K562 (cell line): ENCODE results near the gene TESMIN. TPM values are rescaled to one million over a fixed set of nuclear protein-coding genes. Genes with fewer than 3 reads are reported as not detected.

ENCODE experiments used
- ATAC-seq: fragments of 200-7000 bp; cut with Tn5 transposase; 3 replicates; pipeline ENCODE4 v1.9.1; 2020; ENCODE audit warnings: moderate library complexity
- BruUV-seq: library from RNA; stranded (reverse); fragments of 400-500 nt; replicated peaks from 2 replicates; lab custom pipeline; 2021; lab: Mats Ljungman, UMichigan
- CTCF ChIA-PET: fragments of 300-600 bp; formaldehyde crosslinking; extraction: SDS; loops from one replicate; lab custom pipeline; 2021; ENCODE audit warnings: low intra/inter-chr PET ratio; lab: Yijun Ruan, JAX
- POLR2A ChIA-PET: fragments of 300-600, 350-650 bp; sonication (Branson Sonifier 250); formaldehyde crosslinking; extraction: SDS; loops from one replicate; lab custom pipeline; 2021; ENCODE audit warnings: antibody characterized with exemption, inconsistent platforms; lab: Yijun Ruan, JAX
- DNase-seq, 4 experiments: peaks; one replicate each; pipeline versions ENCODE4 v3.0.0 to v3.0.0-alpha.2; 2011 to 2018; ENCODE audit warnings: low spot score in 3 of 4, mixed read lengths in 3 of 4; ENCODE audit errors: extremely low read depth in 1 of 4
- FAIRE-seq: peaks from 2 replicates; lab custom pipeline; 2011; peaks lifted over from hg19 to GRCh38; lab: Jason Lieb, UNC
- H2AFZ ChIP-seq: 2 replicates; pipeline ENCODE4 v1.6.0; 2011; ENCODE audit warnings: low read depth, low read length, control low read depth, inconsistent platforms
- H3K27ac ChIP-seq: fragments of 200-600 bp; 3 replicates; pipeline ENCODE4 v1.8.0; 2011; ENCODE audit warnings: low read depth, mild to moderate bottlenecking, control low read depth, inconsistent platforms, low read length, moderate library complexity, mixed read lengths; ENCODE audit errors: extremely low read depth
- H3K27me3 ChIP-seq, 2 experiments: fragments of 300-600 bp in 1 of 2; 2 replicates in 1 of 2; 3 replicates in 1 of 2; pipeline versions ENCODE4 v1.6.0 to v1.8.0; 2011; ENCODE audit warnings: inconsistent platforms in 2 of 2, low read length in 2 of 2, mild to moderate bottlenecking in 1 of 2, mixed read lengths in 1 of 2, moderate library complexity in 1 of 2; ENCODE audit not compliant: control insufficient read depth in 2 of 2, insufficient read depth in 2 of 2
- H3K36me3 ChIP-seq: fragments of 300-600 bp; 3 replicates; pipeline ENCODE4 v1.8.0; 2011; ENCODE audit warnings: mild to moderate bottlenecking, low read length, inconsistent platforms; ENCODE audit not compliant: control insufficient read depth, insufficient read depth
- H3K4me1 ChIP-seq, 2 experiments: fragments of 200-600 bp in 1 of 2; replicated peaks in 1 of 2; 2 replicates in 1 of 2; 3 replicates in 1 of 2; pipeline versions ENCODE4 v1.5.1 to v1.8.0; 2011; ENCODE audit warnings: inconsistent platforms in 2 of 2, low read length in 2 of 2, mild to moderate bottlenecking in 1 of 2, mixed read lengths in 1 of 2, moderate library complexity in 1 of 2; ENCODE audit not compliant: control insufficient read depth in 2 of 2, insufficient read depth in 2 of 2
- H3K4me2 ChIP-seq: 2 replicates; pipeline ENCODE4 v1.6.1; 2011; ENCODE audit warnings: low read length, control low read depth, inconsistent platforms, mixed read lengths; ENCODE audit not compliant: insufficient read depth
- H3K4me3 ChIP-seq: fragments of 200-600 bp; sonication (generic), shearing (Covaris generic); 2 replicates; pipeline ENCODE4 v1.5.1; 2016; ENCODE audit warnings: control low read depth, inconsistent platforms
- H3K79me2 ChIP-seq: fragments of 200-600 bp; 3 replicates; pipeline ENCODE4 v1.8.0; 2011; ENCODE audit warnings: low read length, inconsistent platforms; ENCODE audit not compliant: control insufficient read depth, insufficient read depth
- H3K9ac ChIP-seq, 2 experiments: 2 replicates each; pipeline versions ENCODE4 v1.6.0 to v1.6.1; 2011; ENCODE audit warnings: low read depth in 2 of 2, low read length in 2 of 2, control low read depth in 1 of 2, inconsistent platforms in 1 of 2, mild to moderate bottlenecking in 1 of 2, mixed read lengths in 1 of 2; ENCODE audit not compliant: insufficient read depth in 1 of 2
- H3K9me1 ChIP-seq: one replicate; pipeline ENCODE4 v1.6.0; 2011; ENCODE audit warnings: inconsistent platforms, mild to moderate bottlenecking, low read length, moderate library complexity; ENCODE audit not compliant: control insufficient read depth, insufficient read depth
- H3K9me3 ChIP-seq: replicated peaks from 2 replicates; pipeline ENCODE4 v1.5.1; 2011; ENCODE audit warnings: low read depth, low read length, inconsistent platforms; ENCODE audit not compliant: control insufficient read depth, insufficient read depth
- H4K20me1 ChIP-seq: replicated peaks from 2 replicates; pipeline ENCODE4 v1.6.1; 2011; ENCODE audit warnings: low read length, inconsistent platforms, mixed read lengths; ENCODE audit not compliant: control insufficient read depth, insufficient read depth
- CBX8 ChIP-seq: fragments of 200-600 bp; sonication (generic); IDR thresholded peaks from 2 replicates; pipeline ENCODE4 v1.6.1; 2012; ENCODE audit warnings: borderline replicate concordance, mixed run types, low read depth, mild to moderate bottlenecking, moderate library complexity, mixed read lengths, low read length, control low read depth, inconsistent platforms; ENCODE audit not compliant: poor library complexity, severe bottlenecking; ENCODE audit errors: extremely low read depth
- COPS2 ChIP-seq: fragments of 450-650 bp; conservative IDR thresholded peaks from 2 replicates; pipeline ENCODE4 v1.6.1; 2016; ENCODE audit warnings: mild to moderate bottlenecking, moderate library complexity
- FOS ChIP-seq: IDR thresholded peaks from 3 replicates; pipeline ENCODE4 v1.6.1; 2011; ENCODE audit not compliant: insufficient read length; ENCODE audit errors: extremely low read depth
- ILF3 ChIP-seq: fragments of 450-650 bp; IDR thresholded peaks from 2 replicates; pipeline ENCODE4 v1.6.1; 2018; ENCODE audit warnings: antibody characterized with exemption, mild to moderate bottlenecking, moderate library complexity, borderline replicate concordance
- KDM5B ChIP-seq: fragments of 200-600 bp; sonication (generic); IDR thresholded peaks from 2 replicates; pipeline ENCODE4 v1.6.1; 2012; ENCODE audit warnings: low read depth, mild to moderate bottlenecking, moderate library complexity, low read length, control low read depth, inconsistent platforms; ENCODE audit not compliant: insufficient replicate concordance
- NFE2 ChIP-seq: IDR thresholded peaks from 2 replicates; pipeline ENCODE4 v1.6.1; 2014; ENCODE audit warnings: antibody characterized with exemption, low read depth
- NFIX ChIP-seq: fragments of 250-450 bp; sonication (Bioruptor Pico); IDR thresholded peaks from 2 replicates; pipeline ENCODE4 v1.4.0; 2020; ENCODE audit warnings: low read depth, mild to moderate bottlenecking, moderate library complexity
- NUFIP1 ChIP-seq: fragments of 450-650 bp; IDR thresholded peaks from 2 replicates; pipeline ENCODE4 v1.6.1; 2018; ENCODE audit not compliant: partially characterized antibody
- POLR3G ChIP-seq: IDR thresholded peaks from 2 replicates; pipeline ENCODE4 v1.6.1; 2011; ENCODE audit not compliant: insufficient read length, insufficient replicate concordance; ENCODE audit errors: extremely low read depth
- RREB1 ChIP-seq: fragments of 250-450 bp; sonication (Bioruptor Pico); IDR thresholded peaks from 2 replicates; pipeline ENCODE4 v1.4.0; 2020
- TCF7 ChIP-seq: sonication (generic); IDR thresholded peaks from 2 replicates; pipeline ENCODE4 v1.6.1; 2016; ENCODE audit warnings: antibody characterized with exemption, borderline replicate concordance
- YBX1 ChIP-seq: fragments of 450-650 bp; IDR thresholded peaks from 2 replicates; pipeline ENCODE4 v1.7.1; 2016; ENCODE audit warnings: mild to moderate bottlenecking
- ZNF134 ChIP-seq: fragments of 250-450 bp; sonication (Bioruptor Pico); conservative IDR thresholded peaks from 2 replicates; pipeline ENCODE4 v1.4.0; 2020
- ZNF224 ChIP-seq: sonication (generic); formaldehyde crosslinking; IDR thresholded peaks from 2 replicates; pipeline ENCODE4 v1.8.0; 2022; ENCODE audit warnings: mild to moderate bottlenecking, missing genetic modification reagents
- ZNF511 ChIP-seq: sonication (generic); formaldehyde crosslinking; IDR thresholded peaks from 2 replicates; pipeline ENCODE4 v1.8.0; 2022; ENCODE audit warnings: mild to moderate bottlenecking, missing genetic modification reagents
- ZNF561 ChIP-seq: fragments of 450-650 bp; formaldehyde crosslinking; conservative IDR thresholded peaks from 2 replicates; pipeline ENCODE4 v1.4.0; 2020; ENCODE audit warnings: mild to moderate bottlenecking, moderate library complexity
- WGBS: fragments of 100-300 bp; shearing (Covaris generic); methylation state at CpG from one replicate; pipeline ENCODE4 v1.1.6; 2016; ENCODE audit warnings: low coverage, mixed read lengths; ENCODE audit not compliant: insufficient coverage; ENCODE audit errors: missing lambda C conversion rate; 5-methylcytosine and 5-hydroxymethylcytosine counted together
- in situ Hi-C: fragments of 300-500 bp; cut with MboI; formaldehyde crosslinking; loops from 4 replicates; pipeline ENCODE4 v1.15.0; 2018; ENCODE audit warnings: inconsistent platforms, mixed read lengths
- intact Hi-C: fragments of 100-400 bp; cut with micrococcal nuclease; formaldehyde crosslinking; loops from 2 replicates; pipeline ENCODE4 v1.14.2; 2022
- polyA plus RNA-seq, 8 experiments: library from polyadenylated mRNA; depleted of rRNA in 4 of 8; stranded (reverse) in 5 of 8; unstranded in 3 of 8; fragments of >200 nt; fragmentation: Nextera tagmentation in 2 of 8; fragmentation: Illumina TruSeq in 1 of 8; extraction: Ambion mirVana in 2 of 8; extraction: Trizol in 1 of 8; gene quantifications; 2 replicates each; pipeline versions ENCODE4 v1.2.1 to v1.2.3, GENCODE V29; 2011 to 2014; ENCODE audit warnings: inconsistent platforms in 1 of 8, missing spikeins in 1 of 8
- total RNA-seq, 7 experiments: library from RNA; depleted of rRNA in 6 of 7; stranded (reverse); fragments of >200 nt in 6 of 7; fragmentation: Illumina TruSeq in 2 of 7; extraction: Trizol in 2 of 7; gene quantifications; 2 replicates each; pipeline versions ENCODE4 v1.2.1 to v1.2.3, GENCODE V29; 2011 to 2021; ENCODE audit warnings: low replicate concordance in 1 of 7

Gene TESMIN
- total and polyA plus RNA-seq, 9 of the 15 experiments (the other 6 are each of a cell fraction or from before 2014, with no cell fraction given), result 8.9 to 50.5 (median 15.0) TPM

- DNase-seq (no peak), ATAC-seq (no peak), FAIRE-seq (no peak)
- Histone ChIP-seq H2AFZ (no peak overlapping the region), H3K27me3 (no peaks in the 10 kb centered on the region), H3K4me1 (peaks cover 4 to 39% of the 10 kb centered on the region in 2 experiments; a peak in 3 of 5 replicates), H3K4me2 (no peak overlapping the region), H4K20me1 (no peaks in the 10 kb centered on the region; the same call in 1 of the 2 replicates), H3K9ac (no peak overlapping the region), H3K36me3 (peaks cover 4% of the 10 kb centered on the region; the same call in 1 of the 3 replicates), H3K9me1 (no peaks in the 10 kb centered on the region), H3K79me2 (peaks cover 10% of the 10 kb centered on the region), H3K27ac (no peak overlapping the region), H3K9me3 (no peaks in the 10 kb centered on the region), H3K4me3 (no peak overlapping the region)
- POLR2A ChIA-PET, result no interaction called here
- in situ Hi-C loops, result loop anchor here (25.0 kb wide), 1 partner anchor 1143 kb away; no protein-coding TSS in a partner anchor
- BruUV-seq, result no TSS peak
- CTCF ChIA-PET, result no interaction called here
- WGBS, result 70% methylated on average over 17 of the region's 17 CpGs
- intact Hi-C loops, result no loop called here
- no peak for TF ChIP-seq COPS2
- TF ChIP-seq ZNF224 (CRISPR knock-in tag), result no peak
- TF ChIP-seq ILF3, result no peak
- no peak for TF ChIP-seq NFIX (CRISPR knock-in tag)
- TF ChIP-seq NFE2, result no peak
- no peak for TF ChIP-seq ZNF134 (CRISPR knock-in tag)
- no peak for TF ChIP-seq RREB1
- TF ChIP-seq FOS, result no peak
- TF ChIP-seq ZNF511, result no peak
- no peak for TF ChIP-seq KDM5B
- TF ChIP-seq YBX1, result no peak
- no peak for TF ChIP-seq TCF7
- TF ChIP-seq POLR3G, result no peak
- TF ChIP-seq CBX8, result no peak
- no peak for TF ChIP-seq ZNF561 (CRISPR knock-in tag)
- TF ChIP-seq NUFIP1, result no peak
Measured at GRCh38 chr11:68680541-68681231, 70.6 kb downstream of the TESMIN start.
